H9 (cell line): Measurements from ENCODE around the gene TTC12. TPM values are rescaled to one million over a fixed set of nuclear protein-coding genes. Genes with fewer than 3 reads are reported as not detected.

ENCODE experiments used
- DNase-seq: peaks from one replicate; pipeline ENCODE4 v3.0.0-alpha.2; 2017
- H2AFZ ChIP-seq: one replicate; pipeline ENCODE4 v1.6.1; 2013; ENCODE audit warnings: mild to moderate bottlenecking, low read length, control low read depth, moderate library complexity
- H2AK5ac ChIP-seq: 2 replicates; pipeline ENCODE4 v1.6.1; 2013; ENCODE audit warnings: low read length, control low read depth, mixed read lengths; ENCODE audit not compliant: insufficient read length
- H2BK120ac ChIP-seq: one replicate; pipeline ENCODE4 v1.6.1; 2013; ENCODE audit warnings: low read depth, mild to moderate bottlenecking, low read length, control low read depth, inconsistent platforms; ENCODE audit not compliant: poor library complexity, severe bottlenecking
- H2BK12ac ChIP-seq: 2 replicates; pipeline ENCODE4 v1.6.1; 2013; ENCODE audit warnings: low read length, control low read depth, mixed read lengths, low read depth; ENCODE audit not compliant: insufficient read length
- H2BK15ac ChIP-seq: 2 replicates; pipeline ENCODE4 v1.6.1; 2013; ENCODE audit warnings: low read depth, low read length, control low read depth
- H2BK20ac ChIP-seq: one replicate; pipeline ENCODE4 v1.6.1; 2013; ENCODE audit warnings: low read depth, mild to moderate bottlenecking, low read length, control low read depth, inconsistent platforms; ENCODE audit not compliant: poor library complexity, severe bottlenecking
- H2BK5ac ChIP-seq: 2 replicates; pipeline ENCODE4 v1.6.1; 2013; ENCODE audit warnings: low read length, control low read depth, mixed read lengths; ENCODE audit not compliant: insufficient read length
- H3K14ac ChIP-seq: 2 replicates; pipeline ENCODE4 v1.6.1; 2013; ENCODE audit warnings: low read length, control low read depth; ENCODE audit not compliant: insufficient read depth
- H3K18ac ChIP-seq: 2 replicates; pipeline ENCODE4 v1.6.1; 2013; ENCODE audit warnings: low read depth, mild to moderate bottlenecking, mixed read lengths, low read length, control low read depth; ENCODE audit not compliant: insufficient read length
- H3K23ac ChIP-seq: 2 replicates; pipeline ENCODE4 v1.6.1; 2013; ENCODE audit warnings: low read length, control low read depth, mixed read lengths, low read depth; ENCODE audit not compliant: insufficient read length
- H3K23me2 ChIP-seq: 2 replicates; pipeline ENCODE4 v1.6.1; 2013; ENCODE audit warnings: low read depth, mild to moderate bottlenecking, mixed read lengths, low read length, control low read depth; ENCODE audit not compliant: insufficient read length, poor library complexity, severe bottlenecking
- H3K27ac ChIP-seq: 2 replicates; pipeline ENCODE4 v1.5.1; 2013; ENCODE audit warnings: low read length, control low read depth, mixed read lengths, low read depth; ENCODE audit not compliant: insufficient read length
- H3K27me3 ChIP-seq: 2 replicates; pipeline ENCODE4 v1.6.1; 2013; ENCODE audit warnings: low read length, control low read depth, inconsistent platforms; ENCODE audit not compliant: insufficient read depth
- H3K4ac ChIP-seq: 2 replicates; pipeline ENCODE4 v1.6.1; 2013; ENCODE audit warnings: low read depth, mild to moderate bottlenecking, control low read depth, inconsistent platforms, low read length, moderate library complexity
- H3K4me1 ChIP-seq: 2 replicates; pipeline ENCODE4 v1.6.1; 2013; ENCODE audit warnings: low read length, control low read depth, inconsistent platforms; ENCODE audit not compliant: insufficient read depth
- H3K4me2 ChIP-seq: 2 replicates; pipeline ENCODE4 v1.6.1; 2013; ENCODE audit warnings: low read length, control low read depth, mixed read lengths; ENCODE audit not compliant: insufficient read length, insufficient read depth
- H3K56ac ChIP-seq: 2 replicates; pipeline ENCODE4 v1.6.1; 2013; ENCODE audit warnings: low read depth, mild to moderate bottlenecking, mixed read lengths, low read length, control low read depth; ENCODE audit not compliant: insufficient read length
- H3K79me1 ChIP-seq: 2 replicates; pipeline ENCODE4 v1.6.1; 2013; ENCODE audit warnings: low read depth, mild to moderate bottlenecking, moderate library complexity, low read length, control low read depth, inconsistent platforms; ENCODE audit not compliant: insufficient read depth, poor library complexity, severe bottlenecking
- H3K79me2 ChIP-seq: 2 replicates; pipeline ENCODE4 v1.6.1; 2013; ENCODE audit warnings: low read length, control low read depth, inconsistent platforms; ENCODE audit not compliant: insufficient read depth
- H3K9ac ChIP-seq: 2 replicates; pipeline ENCODE4 v1.6.1; 2013; ENCODE audit warnings: low read length, control low read depth, mixed read lengths; ENCODE audit not compliant: insufficient read length; ENCODE audit errors: extremely low read depth
- H3K9me3 ChIP-seq: one replicate; pipeline ENCODE4 v1.6.1; 2013; ENCODE audit warnings: low read depth, low read length, inconsistent platforms; ENCODE audit not compliant: control insufficient read depth
- H3T11ph ChIP-seq: one replicate; pipeline ENCODE4 v1.6.1; 2013; ENCODE audit warnings: mild to moderate bottlenecking, low read length, control low read depth, inconsistent platforms
- H4K20me1 ChIP-seq: one replicate; pipeline ENCODE4 v1.6.1; 2013; ENCODE audit not compliant: control insufficient read depth, insufficient read length, insufficient read depth
- H4K5ac ChIP-seq: 2 replicates; pipeline ENCODE4 v1.6.1; 2013; ENCODE audit warnings: low read depth, mild to moderate bottlenecking, mixed read lengths, low read length, control low read depth; ENCODE audit not compliant: insufficient read length
- H4K8ac ChIP-seq: replicated peaks from 2 replicates; pipeline ENCODE4 v1.6.1; 2013; ENCODE audit warnings: low read length, control low read depth, mixed read lengths, low read depth; ENCODE audit not compliant: insufficient read length
- H4K91ac ChIP-seq: 2 replicates; pipeline ENCODE4 v1.6.1; 2013; ENCODE audit warnings: low read depth, mild to moderate bottlenecking, moderate library complexity, mixed read lengths, low read length, control low read depth; ENCODE audit not compliant: insufficient read length
- H3K27ac Mint-ChIP-seq, 3 experiments: 2 replicates in 2 of 3; 3 replicates in 1 of 3; pipeline ENCODE4 v1.8.0; 2020 to 2021; ENCODE audit warnings: mixed read lengths in 3 of 3, mild to moderate bottlenecking in 1 of 3, moderate library complexity in 1 of 3
- H3K27me3 Mint-ChIP-seq: 2 replicates; pipeline ENCODE4 v1.8.0; 2021; ENCODE audit warnings: low read depth, mild to moderate bottlenecking, moderate library complexity, mixed read lengths
- H3K36me3 Mint-ChIP-seq, 3 experiments: 2 replicates in 2 of 3; 3 replicates in 1 of 3; pipeline ENCODE4 v1.8.0; 2020 to 2021; ENCODE audit warnings: low read depth in 3 of 3, mixed read lengths in 3 of 3; ENCODE audit not compliant: insufficient read depth in 1 of 3
- H3K4me1 Mint-ChIP-seq, 2 experiments: 2 replicates each; pipeline ENCODE4 v1.8.0; 2020; ENCODE audit warnings: mixed read lengths in 2 of 2
- H3K4me3 Mint-ChIP-seq, 2 experiments: 2 replicates in 1 of 2; 3 replicates in 1 of 2; pipeline ENCODE4 v1.8.0; 2020 to 2021; ENCODE audit warnings: mild to moderate bottlenecking in 2 of 2, mixed read lengths in 2 of 2, moderate library complexity in 1 of 2
- H3K9me3 Mint-ChIP-seq, 2 experiments: 2 replicates in 1 of 2; 3 replicates in 1 of 2; pipeline ENCODE4 v1.8.0; 2020; ENCODE audit warnings: mild to moderate bottlenecking in 2 of 2, mixed read lengths in 2 of 2, moderate library complexity in 1 of 2
- CTCF ChIP-seq: fragments of 200-600 bp; sonication (generic); conservative IDR thresholded peaks from 3 replicates; pipeline ENCODE4 v1.8.0; 2021; ENCODE audit warnings: antibody characterized with exemption, mild to moderate bottlenecking
- WGBS: extraction: QIAGEN DNeasy Blood & Tissue Kit; methylation state at CpG from one replicate; pipeline ENCODE4 v1.1.7; 2013; ENCODE audit warnings: missing lambda C conversion rate, low lambda C conversion rate, mixed read lengths; ENCODE audit not compliant: insufficient read length; ENCODE audit errors: extremely low coverage; 5-methylcytosine and 5-hydroxymethylcytosine counted together
- total RNA-seq: library from RNA; stranded (reverse); gene quantifications from 2 replicates; pipeline ENCODE4 v1.2.1, GENCODE V29; 2021

TTC12 gene
- total RNA-seq, 1 experiment from 2014 or later = 8.3 TPM

- H2BK12ac ChIP-seq = no peak overlapping the region
- no peaks in the 10 kb centered on the region for H3K9me3 ChIP-seq
- no peak overlapping the region for H4K5ac ChIP-seq
- H4K91ac ChIP-seq = no peak overlapping the region
- no peak overlapping the region for H2BK5ac ChIP-seq
- no peak overlapping the region for H3K18ac ChIP-seq
- H2AFZ ChIP-seq = no peak overlapping the region
- DNase-seq = no peak
- H3K79me1 ChIP-seq = no peaks in the 10 kb centered on the region
- H3K14ac ChIP-seq = no peak overlapping the region
- no peak overlapping the region for H3K56ac ChIP-seq
- no peak overlapping the region; a peak in 1 of 7 replicates for H3K27ac Mint-ChIP-seq
- no peak overlapping the region for H2BK120ac ChIP-seq
- no peaks in the 10 kb centered on the region for H3K27me3 Mint-ChIP-seq
- H3K4me1 Mint-ChIP-seq = peaks cover 0 to 5% of the 10 kb centered on the region in 2 experiments; a peak in 1 of 4 replicates
- no peak overlapping the region for H3K4ac ChIP-seq
- no peaks in the 10 kb centered on the region for H3K4me1 ChIP-seq
- H3K4me2 ChIP-seq = no peak overlapping the region
- H4K20me1 ChIP-seq = no peaks in the 10 kb centered on the region
- no peaks in the 10 kb centered on the region for H3K23me2 ChIP-seq
- no CpG with 5 or more reads among the region's 10 CpGs for WGBS
- no peak for TF ChIP-seq CTCF
- H3K79me2 ChIP-seq = no peaks in the 10 kb centered on the region
- H2BK20ac ChIP-seq = no peak overlapping the region
- peaks cover 4 to 12% (median 10%) of the 10 kb centered on the region in 3 experiments; a peak in 6 of 7 replicates for H3K36me3 Mint-ChIP-seq
- no peaks in the 10 kb centered on the region for H3K9me3 Mint-ChIP-seq
- no peaks in the 10 kb centered on the region for H3K27me3 ChIP-seq
- H3K23ac ChIP-seq = no peak overlapping the region
- no peak overlapping the region for H2BK15ac ChIP-seq
- H3K27ac ChIP-seq = no peak overlapping the region
- no peak overlapping the region for H2AK5ac ChIP-seq
- no peak overlapping the region for H3K4me3 Mint-ChIP-seq
- no peak overlapping the region for H3K9ac ChIP-seq
- H4K8ac ChIP-seq = no peak overlapping the region
- H3T11ph ChIP-seq = no peak overlapping the region
Measured at GRCh38 chr11:113341388-113342165, 27.2 kb downstream of the TTC12 start.
